ENCODE data around the gene PAX7.

GRCh38 chr1:18711536-18712251 lies 81.0 kb downstream of the PAX7 start:
- no peak for TF ChIP-seq POLR2A (IDR thresholded peaks at IDR 0.05)
- TF ChIP-seq CTCF (IDR thresholded peaks at IDR 0.05) = no peak
